Astrocyte (in vitro differentiated cells and primary cell): ENCODE data around the gene ANKS1A. TPM values are rescaled to one million over a fixed set of nuclear protein-coding genes. Genes with fewer than 3 reads are reported as not detected.

Experiments used
- total RNA-seq: library from RNA; stranded (reverse); gene quantifications from 2 replicates; pipeline ENCODE4 v1.2.1, GENCODE V29; 2021

ANKS1A gene
- total RNA-seq, 1 donor from 2014 or later: 18.0 TPM

Other genes with a start within 250 kb of the ANKS1A start
- 56.0 and 63.3 TPM in 2 replicates for gene ILRUN, start 192.5 kb upstream of the ANKS1A start, total RNA-seq
- 113 and 123 TPM in 2 replicates for gene SNRPC, start 131.8 kb upstream of the ANKS1A start, total RNA-seq
- gene BLTP3A, start 97.2 kb upstream of the ANKS1A start, total RNA-seq: 25.0 and 25.1 TPM in 2 replicates
- 31.5 and 32.6 TPM in 2 replicates for gene TAF11, start 1.2 kb upstream of the ANKS1A start, total RNA-seq